Kidney (tissue), 14 donors: ENCODE results near the gene PLEKHG1. TPM values are rescaled to one million over a fixed set of nuclear protein-coding genes. Genes with fewer than 3 reads are reported as not detected.

ENCODE experiments used
- DNase-seq, 5 donors: peaks; one replicate each; pipeline ENCODE4 v3.0.0-alpha.2; 2013 to 2020
- FAIRE-seq: peaks from 2 replicates; lab custom pipeline; 2012; peaks lifted over from hg19 to GRCh38; lab: Jason Lieb, UNC
- H3K27ac ChIP-seq, 2 donors: one replicate each; pipeline ENCODE4 v1.7.0; 2013; ENCODE audit warnings: low read depth in 2 of 2, low read length in 2 of 2, inconsistent platforms in 1 of 2
- H3K27me3 ChIP-seq: one replicate; pipeline ENCODE4 v1.7.1; 2013; ENCODE audit warnings: low read length, inconsistent platforms; ENCODE audit not compliant: control insufficient read depth, insufficient read depth
- H3K36me3 ChIP-seq, 3 donors: one replicate each; pipeline versions ENCODE4 v1.7.0 to v1.7.1; 2013; ENCODE audit warnings: low read length in 3 of 3, control low read depth in 1 of 3, inconsistent platforms in 1 of 3; ENCODE audit not compliant: insufficient read depth in 3 of 3, control insufficient read depth in 2 of 3
- H3K4me1 ChIP-seq, 3 donors: one replicate each; pipeline versions ENCODE4 v1.7.0 to v1.7.1; 2013; ENCODE audit warnings: low read length in 3 of 3, inconsistent platforms in 1 of 3, low read depth in 1 of 3; ENCODE audit not compliant: control insufficient read depth in 2 of 3, insufficient read depth in 2 of 3
- H3K4me3 ChIP-seq, 3 donors: one replicate each; pipeline versions ENCODE4 v1.7.0 to v1.8.1; 2013; ENCODE audit warnings: low read length in 3 of 3, control low read depth in 1 of 3, inconsistent platforms in 1 of 3
- H3K9ac ChIP-seq, 3 donors: one replicate each; pipeline versions ENCODE4 v1.7.0 to v1.7.1; 2013; ENCODE audit warnings: low read length in 3 of 3, control low read depth in 1 of 3, inconsistent platforms in 1 of 3
- H3K9me3 ChIP-seq, 3 donors: one replicate each; pipeline versions ENCODE4 v1.7.0 to v1.7.1; 2013; ENCODE audit warnings: low read length in 3 of 3, control low read depth in 1 of 3, inconsistent platforms in 1 of 3; ENCODE audit not compliant: control insufficient read depth in 2 of 3, insufficient read depth in 1 of 3
- intact Hi-C: fragments of 100-400 bp; cut with DNase I; formaldehyde crosslinking; loops from one replicate; pipeline ENCODE4 v1.11.1; 2022
- polyA plus RNA-seq: library from polyadenylated mRNA; stranded (reverse); fragments of 350-450 nt; fragmentation: Illumina TruSeq; extraction: RNeasy Lipid Tissue Mini Kit (QIAGEN cat#74804); gene quantifications from one replicate; pipeline ENCODE4 v1.2.3, GENCODE V29; 2014; ENCODE audit warnings: low read depth, low replicate concordance; ENCODE audit not compliant: insufficient read depth
- total RNA-seq: library from RNA; stranded (reverse); fragmentation: NEBNext Ultra II Directional; extraction: Animal tissue kit (Norgen Biotek cat#: 25700); gene quantifications from one replicate; pipeline ENCODE4 v1.2.1, GENCODE V29; 2021
- TF ChIP-seq, protein P1 (sequence below): IDR thresholded peaks from 3 replicates; pipeline ENCODE4 v1.5.1; 2012; ENCODE audit warnings: mild to moderate bottlenecking, moderate library complexity, borderline replicate concordance; ENCODE audit not compliant: insufficient read depth; ENCODE audit errors: extremely low read depth
- donor health status: control.
- donor health status: control.
- donor health status: control.
- donor health status: control.
- donor health status: control.
- donor health status: DM: yes; HTN: yes; CAD: no.
- donor health status: Normal renal cell carcinoma (clear cell type).

PLEKHG1 gene
- total and polyA plus RNA-seq, 2 donors from 2014 or later, result 2.8 to 58.7 TPM

DNA sequence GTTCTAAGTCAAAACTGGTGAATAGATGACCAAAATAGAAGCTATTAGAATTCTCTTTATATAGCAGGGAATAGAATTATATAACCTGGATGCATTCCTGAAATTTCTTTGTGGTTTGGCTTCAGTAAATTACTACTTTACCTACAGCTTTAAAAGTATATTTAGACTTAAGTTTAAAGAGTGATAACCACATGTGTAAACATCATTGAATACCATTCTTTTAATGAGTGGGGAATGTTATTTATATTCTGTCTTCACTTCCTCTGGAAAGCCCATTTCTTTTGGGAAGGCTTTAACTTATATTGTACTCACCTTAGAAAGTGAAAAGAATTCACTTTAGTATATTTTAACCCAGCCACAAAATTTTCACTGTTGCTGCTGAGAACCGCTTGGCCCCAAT is 39.1 kb downstream of the PLEKHG1 start:
- DNase-seq, result no peak
- H3K36me3 ChIP-seq, result no peaks in the 10 kb centered on the region
- H3K9me3 ChIP-seq, result no peaks in the 10 kb centered on the region
- H3K9ac ChIP-seq, result no peak overlapping the region
- H3K4me1 ChIP-seq, result peaks cover 15 to 22% (median 18%) of the 10 kb centered on the region in 3 donors
- intact Hi-C loops, result no loop called here
- no peak for FAIRE-seq
- H3K27ac ChIP-seq, result no peak overlapping the region
- no peak overlapping the region for H3K4me3 ChIP-seq
- H3K27me3 ChIP-seq, result no peaks in the 10 kb centered on the region
- TF ChIP-seq, protein P1, sequence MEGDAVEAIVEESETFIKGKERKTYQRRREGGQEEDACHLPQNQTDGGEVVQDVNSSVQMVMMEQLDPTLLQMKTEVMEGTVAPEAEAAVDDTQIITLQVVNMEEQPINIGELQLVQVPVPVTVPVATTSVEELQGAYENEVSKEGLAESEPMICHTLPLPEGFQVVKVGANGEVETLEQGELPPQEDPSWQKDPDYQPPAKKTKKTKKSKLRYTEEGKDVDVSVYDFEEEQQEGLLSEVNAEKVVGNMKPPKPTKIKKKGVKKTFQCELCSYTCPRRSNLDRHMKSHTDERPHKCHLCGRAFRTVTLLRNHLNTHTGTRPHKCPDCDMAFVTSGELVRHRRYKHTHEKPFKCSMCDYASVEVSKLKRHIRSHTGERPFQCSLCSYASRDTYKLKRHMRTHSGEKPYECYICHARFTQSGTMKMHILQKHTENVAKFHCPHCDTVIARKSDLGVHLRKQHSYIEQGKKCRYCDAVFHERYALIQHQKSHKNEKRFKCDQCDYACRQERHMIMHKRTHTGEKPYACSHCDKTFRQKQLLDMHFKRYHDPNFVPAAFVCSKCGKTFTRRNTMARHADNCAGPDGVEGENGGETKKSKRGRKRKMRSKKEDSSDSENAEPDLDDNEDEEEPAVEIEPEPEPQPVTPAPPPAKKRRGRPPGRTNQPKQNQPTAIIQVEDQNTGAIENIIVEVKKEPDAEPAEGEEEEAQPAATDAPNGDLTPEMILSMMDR, result no peak

DNA sequence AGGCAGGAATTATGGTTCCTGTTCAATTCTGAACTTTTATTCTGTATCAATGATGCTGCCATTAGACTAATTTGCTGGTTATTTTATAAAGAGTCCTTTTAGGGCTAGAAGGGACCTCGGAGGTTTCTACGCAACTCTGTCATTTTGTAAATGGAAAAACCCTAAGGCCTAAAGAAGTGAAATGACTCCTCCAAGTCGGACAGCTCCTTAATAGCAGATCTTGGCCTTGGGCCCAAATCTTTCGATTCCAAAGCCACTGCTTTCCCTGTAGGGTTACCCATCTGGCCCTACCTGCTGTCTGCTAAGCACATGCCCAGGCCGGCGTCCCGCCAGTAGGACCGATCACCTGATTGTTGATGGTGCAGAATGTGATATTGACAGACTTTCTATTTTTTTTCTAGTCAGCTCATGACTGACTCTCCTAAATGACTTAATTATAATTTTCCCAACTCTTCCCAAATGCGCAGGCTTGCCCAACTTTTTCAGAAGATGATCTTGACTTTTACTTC is 40.2 kb downstream of the PLEKHG1 start:
- H3K9me3 ChIP-seq, result no peaks in the 10 kb centered on the region
- intact Hi-C loops, result no loop called here
- H3K36me3 ChIP-seq, result no peaks in the 10 kb centered on the region
- no peaks in the 10 kb centered on the region for H3K27me3 ChIP-seq
- no peak overlapping the region for H3K27ac ChIP-seq
- no peak overlapping the region for H3K9ac ChIP-seq
- no peak overlapping the region for H3K4me3 ChIP-seq
- TF ChIP-seq, protein P1, result no peak
- FAIRE-seq, result no peak
- DNase-seq, result no peak
- peaks cover 12 to 20% (median 18%) of the 10 kb centered on the region in 3 donors for H3K4me1 ChIP-seq

DNA sequence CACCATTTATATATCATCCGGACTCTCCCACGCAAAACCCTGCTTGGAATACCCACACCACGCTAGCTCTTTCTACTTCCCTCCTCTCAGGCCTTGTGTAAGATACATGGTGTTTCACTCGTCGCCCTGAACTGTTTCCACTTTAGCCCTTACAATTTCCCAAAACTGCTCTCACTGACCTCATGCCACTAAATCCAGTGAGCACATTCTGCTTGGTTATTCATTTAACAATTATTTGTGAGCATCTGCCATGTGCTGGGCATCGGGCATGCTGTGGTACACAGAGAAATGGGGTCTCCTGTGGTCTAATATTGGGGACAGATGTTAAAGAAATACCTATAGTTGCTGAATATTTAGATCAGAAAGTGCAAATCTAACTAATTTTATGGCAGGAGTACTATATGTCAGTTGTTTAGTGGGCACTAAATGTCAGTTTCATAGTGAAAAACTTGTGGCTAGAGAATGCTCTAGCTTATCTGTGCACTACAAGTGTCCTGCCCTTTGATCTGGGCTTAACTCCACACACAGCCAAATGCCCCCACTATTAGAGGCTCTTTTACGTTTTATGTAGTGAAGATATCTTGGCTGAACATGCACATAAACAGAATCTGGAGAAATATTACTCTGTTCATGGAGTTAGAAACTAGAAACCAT is 41.0 kb downstream of the PLEKHG1 start:
- Histone ChIP-seq H3K27me3 (no peaks in the 10 kb centered on the region), H3K36me3 (no peaks in the 10 kb centered on the region), H3K9me3 (no peaks in the 10 kb centered on the region), H3K27ac (peak overlapping the region in 1 of 2 donors; percentile 67), H3K4me1 (peaks cover 12 to 18% (median 12%) of the 10 kb centered on the region in 3 donors), H3K4me3 (peak overlapping the region in 1 of 3 donors; percentile 67), H3K9ac (peak overlapping the region in 1 of 3 donors; percentile 39)
- no peak for DNase-seq
- intact Hi-C loops, result no loop called here
- no peak for FAIRE-seq
- TF ChIP-seq, protein P1, result no peak
